ENCODE data around the gene SRSF3.

SRSF3 gene

DNA sequence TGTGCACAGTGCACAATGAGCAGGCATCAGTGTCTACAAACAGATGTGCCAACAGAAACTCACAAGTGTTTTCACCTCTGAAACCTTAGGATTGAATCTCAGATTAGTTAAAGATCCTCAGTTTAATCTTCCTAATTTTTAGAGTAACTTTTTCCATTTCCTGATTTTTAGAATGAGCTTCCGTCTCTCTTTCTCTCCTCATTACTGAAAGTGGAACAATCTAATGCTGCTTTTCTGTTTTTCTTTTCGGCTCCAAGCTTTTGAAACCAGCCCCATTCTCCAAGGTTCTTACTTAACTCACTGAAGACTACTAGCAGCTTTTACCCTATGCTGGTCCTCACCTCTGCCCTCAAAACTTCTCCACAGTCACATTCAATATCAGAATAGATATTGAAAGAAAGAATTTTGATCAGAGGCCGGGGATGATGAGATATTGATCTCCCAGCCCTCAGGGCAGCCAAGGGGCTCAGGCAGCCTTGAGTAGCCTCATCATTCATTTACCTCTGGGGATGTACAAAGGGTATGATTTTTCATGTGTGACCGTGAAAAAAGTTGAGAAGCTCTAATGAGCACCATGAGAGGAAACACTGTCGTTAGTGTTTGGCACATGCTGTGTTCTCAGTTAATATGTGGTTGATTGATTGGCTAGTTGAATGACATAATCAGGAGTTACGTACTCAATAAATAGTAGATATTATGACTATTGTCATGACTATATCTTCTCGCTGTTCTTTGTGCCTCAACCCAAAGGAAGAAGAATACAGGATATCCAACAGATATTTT is 35.0 kb upstream of the SRSF3 start:
- Histone ChIP-seq H3K9me3 (no peaks in the 10 kb centered on the region), H3K27me3 (no peaks in the 10 kb centered on the region), H3K4me1 (no peaks in the 10 kb centered on the region), H3K27ac (no peak overlapping the region), H3K4me3 (no peak overlapping the region), H3K36me3 (no peaks in the 10 kb centered on the region)
- intact Hi-C loops (cut with DNase I; ENCODE audit: low total_unique reads), result no loop called here
- TF ChIP-seq, protein P1, sequence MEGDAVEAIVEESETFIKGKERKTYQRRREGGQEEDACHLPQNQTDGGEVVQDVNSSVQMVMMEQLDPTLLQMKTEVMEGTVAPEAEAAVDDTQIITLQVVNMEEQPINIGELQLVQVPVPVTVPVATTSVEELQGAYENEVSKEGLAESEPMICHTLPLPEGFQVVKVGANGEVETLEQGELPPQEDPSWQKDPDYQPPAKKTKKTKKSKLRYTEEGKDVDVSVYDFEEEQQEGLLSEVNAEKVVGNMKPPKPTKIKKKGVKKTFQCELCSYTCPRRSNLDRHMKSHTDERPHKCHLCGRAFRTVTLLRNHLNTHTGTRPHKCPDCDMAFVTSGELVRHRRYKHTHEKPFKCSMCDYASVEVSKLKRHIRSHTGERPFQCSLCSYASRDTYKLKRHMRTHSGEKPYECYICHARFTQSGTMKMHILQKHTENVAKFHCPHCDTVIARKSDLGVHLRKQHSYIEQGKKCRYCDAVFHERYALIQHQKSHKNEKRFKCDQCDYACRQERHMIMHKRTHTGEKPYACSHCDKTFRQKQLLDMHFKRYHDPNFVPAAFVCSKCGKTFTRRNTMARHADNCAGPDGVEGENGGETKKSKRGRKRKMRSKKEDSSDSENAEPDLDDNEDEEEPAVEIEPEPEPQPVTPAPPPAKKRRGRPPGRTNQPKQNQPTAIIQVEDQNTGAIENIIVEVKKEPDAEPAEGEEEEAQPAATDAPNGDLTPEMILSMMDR (IDR thresholded peaks at IDR 0.05), result no peak
- DNase-seq, result no peak

DNA sequence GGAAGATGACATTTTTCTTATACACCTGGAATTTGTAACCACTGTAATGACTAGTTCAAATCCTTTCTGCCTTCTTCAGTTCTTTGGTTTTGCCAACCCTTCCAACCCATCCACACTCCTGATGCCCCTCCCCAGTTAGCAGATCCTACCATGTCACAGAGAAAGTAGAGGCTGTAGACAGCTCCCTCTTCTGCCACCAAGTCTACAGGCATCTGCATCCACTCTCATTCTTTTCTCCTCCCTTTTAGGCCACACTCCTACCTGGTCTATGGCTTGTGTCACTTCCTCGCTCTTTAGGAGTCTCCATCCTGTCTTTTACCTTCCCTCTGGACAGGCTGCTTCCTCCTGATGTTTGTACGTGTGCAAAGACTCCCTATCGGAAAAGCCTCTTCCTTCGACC is 33.3 kb upstream of the SRSF3 start:
- no peaks in the 10 kb centered on the region for H3K9me3 ChIP-seq
- no peaks in the 10 kb centered on the region for H3K36me3 ChIP-seq
- no peak for DNase-seq
- TF ChIP-seq, protein P1 (IDR thresholded peaks at IDR 0.05), result no peak
- no peak overlapping the region for H3K4me3 ChIP-seq
- H3K27ac ChIP-seq, result no peak overlapping the region
- intact Hi-C loops (cut with DNase I; ENCODE audit: low total_unique reads), result no loop called here
- no peaks in the 10 kb centered on the region for H3K27me3 ChIP-seq
- no peaks in the 10 kb centered on the region for H3K4me1 ChIP-seq

- H3K27ac ChIP-seq, result no peak overlapping the region
- no peaks in the 10 kb centered on the region for H3K4me1 ChIP-seq
- intact Hi-C loops (cut with DNase I; ENCODE audit: low total_unique reads), result no loop called here
- no peaks in the 10 kb centered on the region for H3K27me3 ChIP-seq
- no peak for DNase-seq
- TF ChIP-seq, protein P1 (IDR thresholded peaks at IDR 0.05), result no peak
- H3K36me3 ChIP-seq, result no peaks in the 10 kb centered on the region
- no peaks in the 10 kb centered on the region for H3K9me3 ChIP-seq
- no peak overlapping the region for H3K4me3 ChIP-seq
Observed at GRCh38 chr6:36563237-36563927, 30.8 kb upstream of the SRSF3 start.

DNA sequence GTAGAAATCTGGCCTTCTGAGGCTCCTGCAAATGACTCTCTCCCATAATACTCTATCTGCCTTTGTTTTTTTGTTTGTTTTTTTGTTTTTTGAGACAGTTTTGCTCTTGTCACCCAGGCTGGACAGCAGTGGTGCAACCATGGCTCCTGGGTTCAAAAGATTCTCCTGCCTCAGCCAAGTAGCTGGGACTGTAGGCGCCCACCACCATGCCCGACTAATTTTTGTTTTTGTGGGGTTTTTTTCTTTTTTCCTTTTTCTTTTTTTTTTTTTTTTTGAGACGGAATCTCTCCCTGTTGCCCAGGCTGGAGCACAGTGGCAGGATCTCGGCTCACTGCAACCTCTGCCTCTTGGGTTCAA is 30.3 kb upstream of the SRSF3 start:
- Histone ChIP-seq H3K27me3 (no peaks in the 10 kb centered on the region), H3K4me3 (no peak overlapping the region), H3K4me1 (no peaks in the 10 kb centered on the region), H3K36me3 (no peaks in the 10 kb centered on the region), H3K9me3 (no peaks in the 10 kb centered on the region), H3K27ac (no peak overlapping the region)
- intact Hi-C loops (cut with DNase I; ENCODE audit: low total_unique reads), result no loop called here
- TF ChIP-seq, protein P1 (IDR thresholded peaks at IDR 0.05), result no peak
- DNase-seq, result no peak

- H3K9me3 ChIP-seq, result no peaks in the 10 kb centered on the region
- H3K27ac ChIP-seq, result no peak overlapping the region
- no peak for DNase-seq
- no peaks in the 10 kb centered on the region for H3K4me1 ChIP-seq
- H3K36me3 ChIP-seq, result no peaks in the 10 kb centered on the region
- intact Hi-C loops (cut with DNase I; ENCODE audit: low total_unique reads), result no loop called here
- TF ChIP-seq, protein P1 (IDR thresholded peaks at IDR 0.05), result no peak
- H3K4me3 ChIP-seq, result no peak overlapping the region
- H3K27me3 ChIP-seq, result no peaks in the 10 kb centered on the region
Observed at GRCh38 chr6:36566418-36566905, 27.7 kb upstream of the SRSF3 start.
